NCI-H1092 treated with DMSO at 0.1 percent for 48 hours (cell line): ENCODE results near the gene JSRP1.

Experiments
- DNase-seq: peaks from one replicate; lab custom pipeline; 2025; lab: John Stamatoyannopoulos, UW

Gene JSRP1

DNA sequence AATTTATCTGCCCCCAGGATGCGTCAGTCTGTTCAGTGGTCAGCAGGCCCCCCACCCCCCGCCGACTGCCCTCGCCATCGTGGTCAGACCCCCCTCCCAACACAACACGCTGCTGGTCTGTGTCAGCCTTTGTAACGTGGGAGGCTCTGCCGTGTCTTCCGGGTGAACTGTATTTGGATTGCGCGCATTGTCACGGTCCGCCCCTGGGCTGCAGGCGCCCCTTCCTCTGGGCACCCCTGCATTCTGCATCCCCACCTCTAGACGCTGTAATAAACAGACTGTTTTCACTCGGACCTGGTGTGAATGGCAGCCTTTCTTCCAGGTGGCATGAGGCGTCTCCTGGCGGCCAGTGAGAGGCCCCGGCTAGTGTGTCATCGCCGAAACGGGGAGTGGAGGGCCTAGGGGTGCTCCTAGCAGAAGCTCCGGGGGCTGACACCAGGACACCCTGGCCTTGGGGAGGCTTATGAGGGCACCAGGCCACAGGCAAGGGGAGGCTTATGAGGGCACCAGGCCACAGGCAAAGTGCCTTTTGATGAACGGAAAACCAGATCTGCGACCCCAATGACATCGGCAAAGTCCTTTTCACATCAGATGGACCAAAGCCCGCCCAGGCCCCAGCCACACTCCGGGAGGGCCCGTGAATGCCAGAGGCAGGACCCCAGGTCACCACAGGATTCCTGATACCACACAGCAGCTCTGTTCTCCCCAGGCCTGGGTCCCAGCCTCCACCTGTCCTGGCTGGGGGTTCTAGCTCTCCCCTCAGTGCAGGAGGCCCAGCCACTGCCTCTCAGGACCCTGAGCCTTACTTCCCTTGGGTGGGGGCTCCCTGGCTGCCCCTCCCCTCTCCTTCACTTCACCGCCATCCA, 23.7 kb downstream of the JSRP1 start:
- no peak for DNase-seq

DNA sequence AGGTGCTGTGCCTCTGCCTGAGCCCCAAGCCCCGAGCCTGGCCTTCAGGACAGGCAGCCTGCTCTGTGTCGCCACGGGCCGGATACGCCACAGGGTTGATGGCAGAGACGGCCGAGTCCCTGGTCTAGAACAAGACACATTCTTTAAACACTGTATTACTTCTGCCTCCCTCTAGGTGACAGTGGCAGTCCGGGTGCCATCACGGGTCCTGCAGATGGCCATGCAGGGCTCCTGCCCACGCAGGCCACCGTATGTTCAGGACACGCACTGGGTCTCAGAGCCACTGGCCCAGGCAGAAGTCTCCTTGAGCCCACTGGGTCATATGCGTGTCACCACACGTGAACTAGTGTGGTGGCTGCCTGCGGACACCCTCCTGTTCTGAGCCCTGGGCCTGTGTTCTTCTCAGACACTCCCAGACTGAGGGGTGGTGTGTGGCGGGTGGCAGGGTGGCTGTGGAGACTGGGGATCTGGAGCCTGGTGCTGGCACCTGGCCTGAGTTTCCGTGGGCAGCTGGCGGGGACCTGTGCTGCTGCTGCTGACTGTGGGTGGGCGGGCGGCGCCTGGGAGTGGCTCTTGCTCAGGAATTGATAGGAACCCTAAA, 24.5 kb downstream of the JSRP1 start:
- no peak for DNase-seq

DNA sequence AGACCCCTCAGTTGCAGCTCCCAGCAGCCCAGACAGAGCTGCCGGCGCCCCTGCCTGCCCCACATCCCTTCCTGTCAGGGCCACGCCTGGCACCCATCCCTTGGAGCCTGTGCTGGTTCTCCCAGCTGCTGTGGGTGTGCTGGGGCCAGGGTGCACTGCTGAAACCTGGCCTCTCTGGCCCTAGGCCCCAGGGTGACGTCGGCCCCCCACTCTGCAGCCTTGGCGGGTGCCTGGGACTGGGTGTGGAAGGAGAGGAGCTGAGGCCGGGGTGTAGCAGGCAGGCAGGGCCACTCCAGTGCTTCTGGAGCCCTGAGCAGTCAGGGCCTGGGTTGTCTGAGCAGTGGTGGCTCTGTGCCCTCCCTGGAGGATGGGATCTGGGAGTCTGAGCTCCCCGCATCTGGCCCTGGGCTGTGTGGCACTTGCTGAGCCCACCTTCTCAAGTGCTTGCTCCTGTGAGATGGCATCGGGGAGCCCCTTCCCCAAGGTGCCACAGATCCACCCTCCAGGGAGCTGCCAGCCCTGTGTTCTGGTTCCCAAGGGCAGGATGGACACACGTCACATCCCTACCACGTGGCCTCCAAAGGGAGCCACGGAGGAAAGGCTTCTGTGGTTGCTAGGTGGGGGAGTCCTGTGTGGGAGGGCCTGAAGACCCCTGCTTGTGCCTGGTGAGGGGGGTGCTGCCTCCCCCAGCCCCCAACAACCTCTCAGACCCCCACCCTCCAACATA, 25.2 kb downstream of the JSRP1 start:
- DNase-seq: no peak

DNA sequence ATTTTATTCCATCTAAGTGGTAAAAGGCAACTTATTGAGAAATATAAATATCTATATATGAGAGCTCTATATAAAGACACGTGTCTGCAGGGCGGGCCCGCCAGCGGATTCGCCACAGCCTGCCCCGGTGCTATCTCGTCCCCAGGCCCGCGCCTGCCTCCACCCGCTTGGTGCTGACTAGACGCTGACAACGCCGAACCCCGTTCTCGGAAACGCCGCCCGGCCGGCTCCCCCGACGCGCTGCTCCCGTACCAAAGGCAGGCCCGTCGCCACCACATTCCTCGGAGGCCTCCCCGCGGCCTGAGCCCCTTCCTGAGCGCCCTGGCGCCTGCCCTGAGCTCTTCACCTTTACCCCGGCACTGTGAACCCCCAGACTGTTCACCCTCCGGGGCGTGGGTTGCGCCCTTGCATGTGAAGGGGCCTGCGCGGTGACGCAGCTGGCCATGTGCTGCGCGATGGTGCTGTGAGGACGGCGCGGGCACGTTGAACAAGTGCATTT, 26.1 kb downstream of the JSRP1 start:
- DNase-seq: no peak

DNA sequence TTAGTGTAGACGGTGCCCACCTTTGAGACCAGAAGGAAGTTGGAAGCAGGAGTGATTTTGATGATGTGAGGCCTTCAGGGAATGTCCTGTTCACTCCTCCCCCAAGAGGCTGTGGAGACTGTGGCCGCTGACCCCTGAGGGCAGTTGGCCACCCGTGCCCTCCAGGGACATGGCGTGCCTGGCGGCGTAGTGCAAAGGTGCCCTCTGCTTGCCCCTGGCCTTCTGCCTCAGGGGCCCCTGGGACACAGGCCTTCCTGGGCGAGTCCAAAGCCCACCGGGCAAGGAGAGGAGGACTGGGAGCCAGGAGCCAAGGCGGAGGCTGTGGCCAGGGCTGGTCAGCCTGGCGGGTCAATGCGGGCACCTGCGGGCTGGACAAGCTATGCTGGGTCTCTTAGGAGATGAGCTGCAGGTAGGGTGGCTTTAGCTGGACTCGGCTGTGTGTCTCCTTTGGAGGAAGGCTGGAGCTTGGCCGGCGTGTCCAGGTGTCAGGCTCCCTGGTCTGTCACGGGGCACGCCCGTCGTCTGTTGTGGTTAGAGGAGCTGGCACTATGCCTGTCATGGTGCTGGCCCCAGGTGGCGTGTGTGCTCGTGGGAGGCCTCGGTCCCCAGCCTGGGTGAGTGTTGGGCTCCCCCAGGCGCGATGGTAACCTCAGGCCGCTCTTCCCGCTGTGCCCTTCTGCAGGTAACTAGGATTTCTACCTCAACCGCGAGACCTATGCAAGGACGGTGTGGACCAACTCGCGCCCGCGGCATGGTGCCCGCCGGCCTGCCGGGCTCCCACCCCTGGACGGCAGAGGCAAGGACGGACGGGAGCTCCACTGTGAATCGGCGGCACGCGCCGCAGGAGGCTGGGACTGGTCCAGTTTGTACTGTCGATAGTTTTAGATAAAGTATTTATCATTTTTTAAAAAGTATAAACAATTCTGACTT, 26.8 kb downstream of the JSRP1 start:
- DNase-seq: no peak

DNA sequence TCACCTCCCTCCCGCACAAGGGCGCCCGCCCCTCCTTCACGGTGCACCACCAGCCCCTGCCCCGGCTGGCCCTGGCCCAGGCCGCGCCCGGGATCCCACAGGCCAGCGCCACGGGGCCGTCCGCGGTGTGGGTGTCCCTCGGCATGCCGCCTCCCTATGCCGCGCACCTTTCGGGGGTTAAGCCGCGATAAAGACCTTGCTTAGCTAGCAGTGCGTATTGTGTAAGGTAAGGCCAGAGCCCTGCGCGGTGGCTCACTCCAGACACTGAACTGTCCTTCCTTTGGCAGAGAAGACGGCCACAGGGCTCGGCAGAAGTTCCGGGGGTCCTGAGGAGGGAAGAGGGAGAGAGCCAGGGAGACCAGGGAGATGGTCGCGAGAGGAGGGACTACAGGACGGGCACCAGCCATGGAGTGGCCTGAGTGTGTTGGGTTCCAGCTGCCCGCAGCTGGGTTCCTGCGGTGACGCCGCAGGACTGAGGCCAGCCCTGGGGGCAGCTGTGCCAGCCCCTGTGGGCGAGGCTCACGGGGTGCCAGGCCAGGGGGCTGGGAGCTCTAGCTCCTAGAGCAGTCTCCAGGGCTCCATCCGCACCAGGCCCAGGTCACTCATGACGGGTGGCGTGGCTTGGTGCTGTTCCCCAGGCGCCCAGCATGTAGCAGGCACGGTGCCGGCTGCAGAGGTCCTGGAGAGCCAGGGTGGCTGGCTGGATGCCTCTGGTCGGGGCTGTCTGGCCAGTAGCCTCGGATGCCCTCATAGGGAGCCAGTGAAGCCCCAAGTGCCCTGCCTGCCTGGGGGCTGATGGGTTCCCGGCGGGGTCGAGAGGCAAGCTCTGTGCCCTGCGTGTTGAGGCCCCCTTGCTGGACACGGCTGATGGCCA, 27.8 kb downstream of the JSRP1 start:
- no peak for DNase-seq

DNA sequence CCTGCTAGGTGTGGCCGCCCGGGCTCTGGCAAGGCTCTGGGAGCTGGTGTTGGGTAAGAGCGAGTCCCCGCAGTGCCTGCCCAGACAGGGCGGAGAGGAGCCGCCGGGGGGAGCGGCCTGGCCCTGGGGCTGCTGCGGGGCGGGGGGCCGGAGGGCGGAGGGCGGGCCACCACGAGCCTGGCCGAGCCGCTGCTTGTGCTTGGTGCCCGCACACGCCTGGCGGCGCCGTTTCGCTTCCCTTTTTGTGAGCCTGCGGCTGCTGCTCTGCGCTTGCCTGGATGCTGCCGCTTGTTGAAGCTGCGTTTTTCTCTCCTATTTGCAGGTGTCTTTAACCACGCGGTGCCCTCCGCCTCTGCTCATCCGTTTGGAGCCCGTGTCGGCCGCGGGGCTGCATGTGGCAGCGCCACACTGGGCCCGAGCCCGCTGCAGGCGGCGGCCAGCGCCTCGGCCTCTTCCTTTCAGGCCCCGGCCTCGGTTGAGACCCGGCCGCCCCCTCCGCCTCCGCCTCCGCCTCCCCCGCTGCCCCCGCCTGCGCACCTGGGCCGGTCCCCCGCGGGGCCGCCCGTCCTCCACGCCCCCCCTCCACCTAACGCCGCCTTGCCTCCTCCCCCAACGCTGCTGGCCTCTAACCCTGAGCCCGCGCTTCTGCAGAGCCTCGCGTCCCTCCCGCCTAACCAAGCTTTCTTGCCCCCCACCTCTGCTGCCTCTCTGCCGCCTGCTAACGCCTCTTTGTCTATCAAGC, 28.6 kb downstream of the JSRP1 start:
- DNase-seq: no peak

DNA sequence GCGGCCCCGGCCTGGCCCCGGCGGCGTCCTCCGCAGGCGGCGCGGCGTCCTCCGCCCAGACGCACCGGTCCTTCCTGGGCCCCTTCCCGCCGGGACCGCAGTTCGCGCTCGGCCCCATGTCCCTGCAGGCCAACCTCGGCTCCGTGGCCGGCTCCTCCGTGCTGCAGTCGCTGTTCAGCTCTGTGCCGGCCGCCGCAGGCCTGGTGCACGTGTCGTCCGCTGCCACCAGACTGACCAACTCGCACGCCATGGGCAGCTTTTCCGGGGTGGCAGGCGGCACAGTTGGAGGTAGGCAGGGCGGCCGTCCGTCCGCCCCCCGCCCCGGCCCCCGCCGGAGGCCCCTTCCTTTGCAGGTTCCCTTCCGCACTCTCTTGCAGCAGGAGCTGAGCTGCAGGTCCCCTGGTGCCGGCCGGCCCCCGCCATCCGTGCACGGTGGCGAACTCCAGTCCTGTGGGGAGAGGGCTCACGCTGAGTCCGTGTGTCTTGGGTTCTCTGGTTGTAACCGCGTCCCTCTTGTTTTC, 29.3 kb downstream of the JSRP1 start:
- no peak for DNase-seq

DNA sequence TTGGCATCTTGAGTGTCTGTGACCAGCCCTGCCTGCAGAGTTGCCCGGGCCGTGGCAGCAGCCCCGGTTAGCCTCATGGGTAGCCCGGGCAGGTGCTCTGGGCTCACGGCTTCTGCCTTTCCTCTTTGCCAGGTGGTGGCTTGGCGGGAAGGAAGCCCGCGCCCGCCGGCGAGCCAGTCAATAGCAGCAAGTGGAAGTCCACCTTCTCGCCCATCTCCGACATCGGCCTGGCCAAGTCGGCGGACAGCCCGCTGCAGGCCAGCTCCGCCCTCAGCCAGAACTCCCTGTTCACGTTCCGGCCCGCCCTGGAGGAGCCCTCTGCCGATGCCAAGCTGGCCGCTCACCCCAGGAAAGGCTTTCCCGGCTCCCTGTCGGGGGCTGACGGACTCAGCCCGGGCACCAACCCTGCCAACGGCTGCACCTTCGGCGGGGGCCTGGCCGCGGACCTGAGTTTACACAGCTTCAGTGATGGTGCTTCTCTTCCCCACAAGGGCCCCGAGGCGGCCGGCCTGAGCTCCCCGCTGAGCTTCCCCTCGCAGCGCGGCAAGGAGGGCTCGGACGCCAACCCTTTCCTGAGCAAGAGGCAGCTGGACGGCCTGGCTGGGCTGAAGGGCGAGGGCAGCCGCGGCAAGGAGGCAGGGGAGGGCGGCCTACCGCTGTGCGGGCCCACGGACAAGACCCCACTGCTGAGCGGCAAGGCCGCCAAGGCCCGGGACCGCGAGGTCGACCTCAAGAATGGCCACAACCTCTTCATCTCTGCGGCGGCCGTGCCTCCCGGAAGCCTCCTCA, 30.0 kb downstream of the JSRP1 start:
- no peak for DNase-seq

DNA sequence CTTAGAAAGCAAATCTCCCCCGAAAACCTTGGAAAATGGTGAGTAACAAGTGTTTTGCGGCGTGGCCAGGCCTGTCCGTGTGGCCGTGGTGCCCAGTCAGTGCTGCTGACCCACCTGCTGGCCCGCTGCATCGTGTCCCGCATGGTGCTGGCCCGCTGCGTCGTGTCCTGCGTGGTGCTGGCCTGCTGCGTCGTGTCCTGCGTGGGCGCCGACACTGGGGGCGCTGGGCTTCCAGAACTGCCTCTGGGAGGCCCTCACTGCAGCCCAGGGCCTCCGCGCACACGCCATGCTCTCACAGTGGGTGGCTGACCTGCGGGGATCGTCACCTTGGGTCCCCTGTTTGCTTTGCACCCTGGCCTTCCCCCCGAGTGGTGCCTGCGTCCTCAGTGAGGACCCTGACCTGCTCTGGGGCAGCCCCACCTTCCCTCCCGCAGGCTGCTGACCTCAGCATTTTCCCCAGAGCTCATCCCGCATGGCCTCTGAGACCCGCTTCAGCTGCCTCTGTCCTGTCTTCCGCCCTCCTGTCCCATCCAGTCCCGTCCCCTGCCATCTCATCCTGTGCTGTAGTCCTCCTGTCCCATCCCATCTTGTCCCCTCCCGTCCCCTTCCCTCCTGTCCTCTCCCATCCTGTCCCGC, 30.7 kb downstream of the JSRP1 start:
- DNase-seq: no peak

DNA sequence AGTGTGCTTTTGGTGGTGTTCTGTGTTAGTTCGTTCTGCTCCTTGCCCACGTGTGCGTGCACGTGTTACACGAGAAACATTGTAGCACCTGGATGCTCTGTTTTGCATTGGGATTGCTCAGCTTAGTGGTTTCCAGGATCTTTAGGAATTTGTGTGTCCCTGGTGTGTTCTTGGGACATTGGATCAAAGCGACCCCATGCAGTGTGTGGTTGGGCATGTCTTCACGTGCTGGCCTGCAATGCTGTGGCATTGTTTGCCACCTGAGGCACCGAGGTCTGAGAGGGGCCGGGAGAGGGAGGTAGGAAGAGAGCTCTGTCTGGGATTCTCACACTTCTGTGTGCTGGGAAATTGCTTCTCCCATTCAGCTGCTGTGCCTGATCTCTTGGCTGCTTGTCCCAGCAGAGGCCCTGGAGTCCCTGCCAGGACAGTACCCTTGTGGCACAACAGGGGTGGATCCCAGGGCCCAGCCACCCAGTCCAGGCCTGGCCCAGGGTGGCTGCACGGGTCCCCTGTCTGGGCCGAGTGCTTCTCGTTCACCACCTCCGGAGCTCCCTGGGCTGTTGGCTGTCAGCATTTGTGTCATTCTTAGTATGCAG, 31.4 kb downstream of the JSRP1 start:
- DNase-seq: no peak

DNA sequence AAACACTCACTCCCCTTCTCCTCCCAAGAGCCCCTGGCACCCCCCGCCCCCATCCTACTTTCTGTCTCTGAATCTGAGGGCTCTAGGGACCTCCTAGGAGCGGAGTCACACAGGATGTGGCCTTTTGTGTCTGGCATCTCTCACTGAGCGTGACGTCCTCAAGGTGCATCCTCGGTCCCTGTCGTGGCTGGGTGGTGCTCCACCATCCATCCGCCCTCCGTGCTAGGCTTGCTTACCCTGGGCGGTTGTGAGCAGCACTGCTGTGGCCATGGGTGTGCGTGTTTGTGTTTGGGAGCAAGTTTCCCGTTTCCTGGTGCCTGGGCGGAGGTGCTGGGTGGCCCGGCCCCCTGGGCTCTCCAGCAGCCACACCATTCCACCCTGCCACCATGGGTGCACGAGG, 32.3 kb downstream of the JSRP1 start:
- DNase-seq: no peak

DNA sequence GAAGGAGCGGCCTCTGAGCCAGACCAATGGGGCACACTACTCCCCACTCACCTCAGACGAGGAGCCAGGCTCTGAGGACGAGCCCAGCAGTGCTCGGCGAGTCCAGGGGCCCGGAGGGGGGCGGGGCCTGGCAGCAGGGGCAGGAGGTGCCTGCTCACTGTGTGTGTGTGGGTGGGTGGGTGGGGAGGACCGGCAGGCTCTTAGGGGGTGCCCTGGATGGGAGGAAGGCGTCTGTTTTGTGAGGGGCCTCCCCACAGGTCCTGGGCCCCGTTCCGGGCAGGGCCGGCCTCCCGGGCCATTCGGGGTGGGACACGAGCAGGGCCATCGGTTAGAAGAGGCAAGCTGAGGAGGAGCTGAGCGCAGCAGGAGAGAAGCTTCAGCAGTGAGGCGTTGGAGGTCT, 32.8 kb downstream of the JSRP1 start:
- no peak for DNase-seq

DNA sequence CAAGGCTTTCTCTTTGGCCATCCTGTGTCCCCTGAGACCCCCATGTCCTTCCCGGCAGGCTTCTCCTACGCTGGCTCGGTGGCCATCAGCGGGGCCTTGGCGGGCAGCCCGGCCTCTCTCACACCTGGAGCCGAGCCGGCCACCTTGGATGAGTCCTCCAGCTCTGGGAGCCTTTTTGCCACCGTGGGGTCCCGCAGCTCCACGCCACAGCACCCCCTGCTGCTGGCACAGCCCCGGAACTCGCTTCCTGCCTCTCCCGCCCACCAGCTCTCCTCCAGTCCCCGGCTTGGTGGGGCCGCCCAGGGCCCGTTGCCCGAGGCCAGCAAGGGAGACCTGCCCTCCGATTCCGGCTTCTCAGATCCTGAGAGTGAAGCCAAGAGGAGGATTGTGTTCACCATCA, 34.3 kb downstream of the JSRP1 start:
- DNase-seq: no peak

DNA sequence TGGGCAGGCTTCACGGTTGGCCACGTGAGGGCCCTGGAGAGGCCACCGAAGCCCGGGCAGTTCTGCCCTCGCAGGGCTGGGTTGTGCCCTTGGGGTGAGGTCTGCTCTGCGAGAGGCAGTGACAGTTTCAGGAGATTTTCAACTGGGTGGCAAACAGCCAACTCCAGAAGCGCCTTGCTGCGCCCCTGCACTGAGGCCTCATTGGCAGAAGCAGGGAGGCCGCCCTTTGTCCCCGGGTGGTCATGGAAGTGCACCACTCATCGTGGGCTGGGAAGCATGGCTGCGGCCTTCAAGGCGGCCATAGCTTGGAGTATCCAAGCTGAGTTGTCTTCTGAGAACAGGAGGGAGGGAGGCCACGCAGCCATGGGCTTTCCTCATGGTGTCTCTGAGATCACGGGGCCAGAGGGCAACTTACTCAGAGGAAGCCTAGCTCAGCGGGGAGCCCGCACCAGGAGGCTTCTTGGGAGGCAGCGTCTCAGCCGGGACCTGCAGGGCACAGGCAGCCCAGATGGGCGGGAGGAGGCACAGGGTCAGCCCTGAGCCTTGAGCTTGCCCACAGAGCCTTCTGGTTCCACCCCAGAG, 34.9 kb downstream of the JSRP1 start:
- no peak for DNase-seq

DNA sequence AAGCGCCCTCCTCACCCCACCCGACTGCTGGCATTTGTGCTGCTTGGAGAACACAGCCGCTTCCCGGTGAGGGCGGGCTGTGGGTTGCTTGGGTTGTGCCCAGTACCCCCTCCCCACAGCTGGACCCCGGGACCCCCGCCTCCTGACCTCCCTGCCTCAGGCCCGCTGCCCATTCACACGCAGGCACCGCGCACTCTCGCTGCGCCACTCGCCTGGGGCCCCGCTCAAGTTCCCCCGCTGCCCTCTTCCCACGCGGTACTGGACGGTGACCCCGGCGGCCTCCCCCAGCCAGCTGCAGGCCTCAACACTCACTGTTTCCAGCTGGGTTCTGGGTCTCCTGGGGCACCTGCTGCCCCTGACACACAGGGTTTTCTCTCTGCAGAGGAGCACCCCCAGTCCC, 36.5 kb downstream of the JSRP1 start:
- no peak for DNase-seq

DNA sequence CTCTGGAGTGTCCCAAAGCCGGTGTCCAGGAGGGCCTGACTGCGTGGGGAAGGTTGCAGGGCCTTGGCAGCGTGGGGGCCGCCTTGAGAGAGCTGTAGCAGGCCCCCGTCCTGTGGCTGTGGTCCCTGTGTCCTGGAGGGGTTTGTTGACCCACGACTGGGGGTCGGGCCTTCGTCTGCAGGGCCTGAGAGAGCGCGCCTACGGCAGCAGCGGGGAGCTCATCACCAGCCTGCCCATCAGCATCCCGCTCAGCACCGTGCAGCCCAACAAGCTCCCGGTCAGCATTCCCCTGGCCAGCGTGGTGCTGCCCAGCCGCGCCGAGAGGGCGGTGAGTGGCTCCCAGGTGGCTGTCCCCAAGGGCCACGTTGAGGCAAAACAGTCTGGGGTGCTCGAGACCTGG, 38.6 kb downstream of the JSRP1 start:
- no peak for DNase-seq
